Hematopoietic multipotent progenitor cell (in vitro differentiated cells): Measurements from ENCODE around the gene TAS2R38. TPM values are rescaled to one million over a fixed set of nuclear protein-coding genes. Genes with fewer than 3 reads are reported as not detected.

Experiments
- DNase-seq, 3 donors: peaks; one replicate each; pipeline ENCODE4 v3.0.0-alpha.2; 2011 to 2015; ENCODE audit warnings: low read depth in 2 of 3, low spot score in 2 of 3
- total RNA-seq: library from RNA; depleted of rRNA; stranded (reverse); fragments of >200 nt; gene quantifications from one replicate; pipeline ENCODE4 v1.2.3, GENCODE V29; 2012

Gene TAS2R38
- total RNA-seq, 1 donor: not detected

DNA sequence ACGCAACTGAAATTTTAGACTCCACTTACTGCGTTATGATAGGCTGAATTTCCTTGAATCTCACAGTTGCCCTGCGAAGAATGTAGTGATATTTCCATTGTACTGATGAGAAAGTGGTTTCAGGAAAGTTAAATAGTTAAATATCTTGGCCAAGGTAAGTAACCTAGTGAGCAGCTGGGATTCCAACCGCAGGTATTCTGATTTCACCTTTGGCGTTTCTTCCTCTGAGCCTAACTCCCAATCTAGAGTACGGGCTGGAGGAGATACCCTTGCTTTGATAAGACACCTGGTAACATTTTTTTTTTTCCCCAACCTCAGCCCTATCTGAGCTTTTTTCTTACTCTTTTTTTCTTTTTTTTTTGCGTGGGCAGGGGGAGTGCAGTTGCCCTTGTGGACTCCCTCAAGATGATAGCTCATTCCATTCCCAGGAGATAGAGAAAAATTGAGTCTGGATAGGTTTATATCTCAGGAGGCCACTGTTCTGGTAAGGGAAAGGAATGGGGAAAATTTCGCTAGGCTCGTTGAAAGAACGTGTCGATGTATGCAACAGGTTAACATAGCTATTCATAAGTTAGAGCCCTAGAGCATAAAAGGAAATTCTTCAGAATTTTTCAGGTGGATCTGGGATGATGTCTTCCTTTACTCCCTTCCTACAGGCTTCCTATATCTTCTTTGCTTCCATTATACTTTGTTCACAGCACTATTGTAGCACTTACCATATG lies 3.1 kb upstream of the TAS2R38 start:
- DNase-seq: no peak

DNA sequence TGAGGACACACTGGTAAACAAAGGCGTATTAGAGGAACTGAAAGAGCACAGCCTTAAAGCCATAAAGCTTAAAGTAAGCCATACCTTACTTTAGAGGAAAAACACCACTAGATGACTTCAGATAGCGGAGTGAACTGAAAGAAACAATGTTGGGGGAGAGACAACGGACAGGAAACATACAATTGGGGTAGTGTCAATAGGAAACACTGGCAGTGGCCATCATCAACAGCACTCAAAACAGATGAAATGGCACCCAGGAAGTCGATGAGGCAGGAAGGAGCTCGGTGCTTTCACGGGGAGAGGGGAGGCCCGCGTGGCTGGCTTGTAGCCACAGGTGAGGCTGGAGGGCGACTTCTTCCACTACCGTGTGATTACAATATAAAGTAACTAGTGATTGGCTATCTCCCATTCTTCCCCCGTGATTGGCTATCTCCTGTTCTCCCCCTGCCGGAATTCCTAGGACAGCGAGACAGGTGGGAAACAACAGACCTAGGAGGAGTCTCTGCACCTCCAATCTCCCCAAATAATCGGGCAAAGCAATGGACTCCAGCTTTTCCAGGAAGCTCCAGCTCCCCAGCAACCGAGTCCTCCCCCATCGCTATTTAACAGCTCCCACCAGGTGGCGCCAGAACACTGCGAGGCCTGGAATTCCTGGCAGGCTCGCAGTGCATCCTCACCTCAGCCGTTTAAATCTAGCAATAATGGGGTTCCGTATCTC lies 2.4 kb upstream of the TAS2R38 start:
- peak; percentile 43 to 79 (median 70) for DNase-seq

DNA sequence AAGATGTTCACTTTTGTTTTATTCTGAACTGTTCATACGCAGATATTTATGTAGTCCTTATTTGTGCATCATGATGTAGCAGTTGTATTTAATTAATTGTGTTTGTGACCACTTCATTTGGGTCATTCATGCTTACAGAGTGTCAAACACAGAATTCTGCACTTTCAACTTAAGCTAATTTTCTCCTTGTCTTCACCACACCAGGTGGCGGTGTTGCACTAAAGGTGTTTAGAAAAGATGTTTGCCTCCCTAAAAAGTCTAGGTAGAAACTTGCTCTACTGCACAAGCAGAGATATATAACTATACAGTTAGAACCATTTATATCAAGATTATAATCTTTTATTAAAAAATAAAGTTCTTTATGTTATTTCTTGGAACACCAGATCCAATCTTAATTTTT lies 1.3 kb upstream of the TAS2R38 start:
- DNase-seq: peak in 1 of 3 donors; percentile 59

DNA sequence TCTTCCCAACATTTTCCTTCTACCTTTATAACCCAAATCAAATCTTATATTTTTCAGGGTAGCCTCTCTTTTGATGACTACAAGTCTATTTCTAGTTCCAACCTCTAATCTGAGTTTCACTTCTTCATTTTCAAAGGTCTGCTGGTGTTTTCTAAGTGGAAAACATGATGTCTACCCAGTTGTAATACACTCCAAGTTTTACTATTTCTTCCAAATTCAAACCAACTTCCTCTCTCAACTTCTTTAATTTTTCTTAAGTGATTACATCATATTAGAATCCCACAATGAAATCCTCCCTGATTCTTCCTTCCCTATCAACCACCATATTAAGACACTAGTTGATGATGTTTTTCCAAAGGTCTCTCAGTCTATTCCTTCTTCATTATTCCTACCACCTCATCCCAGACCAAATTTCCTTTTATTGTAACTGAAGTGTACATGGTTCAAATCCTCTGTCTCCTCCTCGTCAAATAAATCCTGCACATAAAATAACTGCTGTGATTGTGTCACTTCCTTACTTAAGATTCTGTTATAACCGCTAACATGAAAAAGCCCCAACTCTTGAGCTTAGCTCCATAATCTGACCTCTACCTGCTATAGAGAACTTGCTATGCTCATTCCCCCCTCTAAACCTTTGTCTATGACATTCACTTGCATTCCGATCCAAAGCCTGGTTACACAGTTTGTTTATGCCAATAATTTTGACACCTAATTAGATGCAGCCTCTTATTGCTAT lies 12.7 kb downstream of the TAS2R38 start:
- DNase-seq: peak in 1 of 3 donors; percentile 50

DNA sequence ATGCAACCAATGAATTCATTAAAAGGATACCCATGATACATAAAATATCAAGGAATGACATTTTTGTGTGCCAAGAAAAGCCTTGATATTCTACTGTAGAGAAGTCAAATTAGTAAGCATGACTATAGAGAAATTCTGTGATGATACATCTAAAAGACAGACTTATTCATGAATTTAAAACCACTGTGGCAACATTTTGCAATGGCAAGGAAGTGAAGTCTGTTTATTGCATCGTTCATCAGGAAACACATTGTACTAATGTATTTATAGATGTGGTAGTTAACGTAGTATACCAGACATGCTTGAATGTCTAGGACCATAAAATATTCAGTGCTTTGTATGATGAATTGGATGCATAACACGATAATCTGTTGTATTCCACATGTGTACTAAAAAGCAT lies 17.5 kb downstream of the TAS2R38 start:
- peak in 2 of 3 donors; percentile 76 to 91 for DNase-seq

DNA sequence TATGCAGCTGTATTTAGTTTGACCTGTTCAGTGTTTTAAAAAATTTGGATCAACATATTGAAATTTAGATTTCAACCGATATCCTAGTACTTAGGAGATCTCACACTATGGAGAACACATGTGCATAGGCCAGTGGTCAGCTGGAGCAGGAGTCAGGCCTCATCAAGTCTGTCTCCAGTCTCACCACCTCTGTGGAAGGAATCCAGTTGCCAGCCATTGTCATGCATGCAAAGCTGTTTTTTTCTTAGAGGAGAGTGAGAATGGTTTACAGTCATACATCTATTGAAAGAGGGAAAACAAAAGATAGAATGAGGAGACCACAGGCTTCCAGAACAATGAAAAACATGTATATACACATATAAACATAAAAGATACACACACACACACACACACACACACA lies 19.2 kb downstream of the TAS2R38 start:
- DNase-seq: no peak

DNA sequence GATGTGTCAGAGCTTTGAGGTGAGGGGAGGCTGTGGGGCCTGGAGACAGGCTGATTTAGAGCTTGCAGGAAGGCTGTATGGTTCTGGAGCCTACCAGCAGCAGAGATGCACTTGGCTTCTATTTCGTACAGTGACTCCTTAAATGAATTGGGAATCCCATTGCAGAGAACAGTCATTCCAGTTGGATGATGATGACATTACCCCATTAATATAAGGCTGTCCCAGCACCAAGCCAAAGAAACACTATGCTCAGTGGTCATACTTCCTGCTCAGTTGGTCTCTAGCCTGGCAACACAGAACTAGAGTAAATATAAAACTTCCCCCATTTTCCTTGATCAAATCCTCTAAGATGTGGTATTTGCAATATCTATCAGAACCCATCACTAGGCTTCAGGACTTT lies 21.1 kb downstream of the TAS2R38 start:
- DNase-seq: no peak

DNA sequence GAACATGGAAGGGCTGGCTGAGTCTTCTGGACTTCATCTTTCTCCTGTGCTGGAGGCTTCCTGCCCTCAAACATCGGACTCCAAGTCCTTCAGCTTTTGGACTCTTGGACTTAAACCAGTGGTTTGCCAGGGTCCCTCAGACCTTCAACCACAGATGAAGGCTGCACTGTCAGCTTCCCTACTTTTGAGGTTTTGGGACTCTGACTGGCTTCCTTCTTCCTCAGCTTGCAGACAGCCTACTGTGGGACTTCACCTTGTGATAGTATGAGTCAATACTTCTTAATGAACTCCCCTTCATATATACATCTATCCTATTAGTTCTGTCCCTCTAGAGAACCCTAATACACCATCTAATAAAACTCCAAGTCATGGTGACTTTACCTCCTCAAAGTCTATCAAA lies 22.8 kb downstream of the TAS2R38 start:
- no peak for DNase-seq

DNA sequence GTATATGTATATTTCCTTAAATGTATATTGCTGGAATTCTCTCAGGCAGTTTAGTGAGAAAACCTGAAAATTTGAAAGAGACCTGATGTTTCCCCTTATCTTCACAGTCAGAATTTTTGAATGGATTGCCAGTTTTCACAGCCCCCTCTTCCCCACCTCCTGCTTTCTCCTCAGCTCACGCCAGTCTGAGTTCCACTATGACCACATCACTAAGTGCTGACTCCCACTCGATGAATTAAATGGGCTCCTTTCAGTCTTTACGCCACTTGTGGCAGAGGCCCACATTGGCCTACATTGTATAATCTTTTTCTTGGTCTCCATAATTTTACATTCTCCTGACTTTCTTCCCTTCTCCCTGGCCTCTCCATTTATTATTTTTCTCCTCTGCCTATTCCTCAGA lies 23.7 kb downstream of the TAS2R38 start:
- no peak for DNase-seq

DNA sequence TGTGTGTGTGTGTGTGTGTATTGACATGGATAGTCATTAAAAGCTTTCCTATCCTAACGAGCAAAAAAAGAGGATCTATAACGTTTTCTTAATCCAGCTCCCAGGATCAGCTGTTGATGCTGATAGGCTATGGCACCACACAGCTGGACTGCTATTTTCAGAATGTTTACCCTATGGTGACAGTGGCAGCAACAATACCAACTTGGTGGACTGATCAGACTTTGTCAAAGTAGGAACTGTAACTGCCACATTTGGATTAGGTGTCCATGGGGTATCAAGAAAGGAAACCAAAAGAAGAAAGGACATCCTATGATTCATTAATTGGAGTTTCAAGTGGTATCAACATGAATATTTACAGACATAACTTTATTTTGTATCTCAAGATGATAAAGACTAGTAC lies 24.1 kb downstream of the TAS2R38 start:
- no peak for DNase-seq

DNA sequence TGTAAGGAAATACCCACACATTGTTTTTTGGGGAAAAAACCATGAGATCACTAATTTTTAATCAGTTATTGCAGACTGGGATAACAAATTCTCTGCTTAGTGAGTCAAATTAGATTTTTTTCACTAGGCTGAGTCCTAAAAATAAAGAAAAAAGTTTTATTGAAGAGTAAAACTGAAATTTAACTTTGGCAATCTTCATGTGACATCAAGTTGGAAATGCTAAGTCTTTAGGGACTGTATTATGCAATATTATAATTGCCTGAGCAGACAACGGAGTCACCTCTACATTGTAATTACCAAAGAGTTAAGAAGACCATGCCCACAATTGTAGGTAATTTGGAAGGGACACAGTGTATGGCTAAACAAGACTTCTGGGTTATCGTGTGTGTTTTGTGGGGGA lies 24.6 kb downstream of the TAS2R38 start:
- no peak for DNase-seq

DNA sequence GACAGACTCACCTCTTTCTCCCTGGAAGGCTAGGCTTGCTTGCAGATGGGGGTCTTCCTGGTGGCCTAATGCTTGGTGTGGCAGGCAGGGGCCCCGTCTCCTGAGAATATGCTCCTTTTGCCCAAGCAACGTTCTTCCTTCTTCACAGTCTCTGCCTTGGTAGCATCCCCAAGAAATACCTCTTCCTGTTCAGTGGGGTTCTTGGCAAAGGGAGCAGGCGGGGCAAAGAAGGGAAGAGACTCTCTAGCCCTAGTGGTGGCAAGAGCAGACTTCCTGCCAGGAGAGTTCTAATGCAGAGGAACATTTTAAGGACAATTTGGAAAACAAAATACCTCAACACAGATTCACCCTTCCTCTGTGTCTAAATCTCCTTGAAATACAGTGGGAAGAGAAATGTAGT lies 26.8 kb downstream of the TAS2R38 start, which contains the start of gene CLEC5A:
Gene CLEC5A, minus strand, starts transcription at position 179 of the 400 bp plus-strand sequence. CDS start 682 bp downstream, outside the sequence.
- no peak for DNase-seq

DNA sequence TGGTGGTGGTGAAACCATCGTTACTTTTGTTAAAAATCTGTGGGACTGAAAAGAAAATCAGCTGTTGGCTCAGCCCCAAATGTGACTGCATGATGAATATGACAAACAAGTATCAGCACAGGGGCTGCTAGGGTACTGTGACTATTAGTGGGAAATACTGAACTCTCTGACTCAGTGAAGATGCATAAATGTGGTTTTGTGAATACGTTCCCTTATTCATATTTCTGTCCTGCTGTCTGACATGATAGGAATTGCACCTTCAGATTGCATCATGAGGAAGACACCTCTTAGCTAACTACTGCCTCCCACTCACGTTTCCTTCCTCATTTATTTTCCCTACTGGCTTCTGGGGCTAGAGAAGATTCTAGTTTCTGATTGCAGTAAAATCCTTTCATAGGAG lies 28.2 kb downstream of the TAS2R38 start:
- peak in 2 of 3 donors; percentile 61 to 67 for DNase-seq

DNA sequence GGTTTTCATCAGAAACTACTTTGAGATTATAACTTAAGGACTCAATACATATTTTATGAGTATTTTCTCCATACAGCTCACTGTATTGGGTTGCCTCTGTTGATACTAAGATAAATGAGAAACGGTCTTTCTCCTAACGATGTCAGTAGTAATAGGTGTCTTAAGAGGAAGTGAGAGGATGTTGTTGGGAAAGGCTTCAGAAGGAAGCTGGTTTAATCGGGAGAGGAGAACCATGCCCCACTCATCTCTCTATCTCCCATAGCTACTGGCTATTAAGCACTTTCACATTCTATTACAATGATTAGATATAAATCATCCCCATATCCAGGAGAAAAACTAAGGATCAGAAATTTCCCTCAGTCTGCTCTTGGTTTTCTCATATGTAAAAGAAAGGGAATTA lies 28.8 kb downstream of the TAS2R38 start:
- no peak for DNase-seq

DNA sequence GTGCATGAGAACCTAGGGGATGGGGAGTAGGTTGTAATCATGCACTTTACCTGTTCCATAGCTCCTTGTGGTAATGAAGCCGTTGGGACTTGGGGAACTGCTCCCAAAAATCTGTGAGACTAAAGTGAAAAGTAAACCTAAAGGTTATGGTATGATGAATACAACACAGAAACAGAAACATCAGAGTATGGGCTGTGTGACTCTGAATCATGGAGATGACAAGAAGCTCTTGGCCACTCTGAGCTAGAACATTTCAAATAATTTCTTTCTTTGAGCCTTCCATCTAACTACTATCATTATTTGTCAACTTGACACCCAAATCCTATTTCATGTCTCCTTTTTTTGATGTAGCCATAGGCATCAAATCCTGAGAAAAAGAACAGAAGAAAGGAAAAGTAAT lies 29.7 kb downstream of the TAS2R38 start:
- no peak for DNase-seq

DNA sequence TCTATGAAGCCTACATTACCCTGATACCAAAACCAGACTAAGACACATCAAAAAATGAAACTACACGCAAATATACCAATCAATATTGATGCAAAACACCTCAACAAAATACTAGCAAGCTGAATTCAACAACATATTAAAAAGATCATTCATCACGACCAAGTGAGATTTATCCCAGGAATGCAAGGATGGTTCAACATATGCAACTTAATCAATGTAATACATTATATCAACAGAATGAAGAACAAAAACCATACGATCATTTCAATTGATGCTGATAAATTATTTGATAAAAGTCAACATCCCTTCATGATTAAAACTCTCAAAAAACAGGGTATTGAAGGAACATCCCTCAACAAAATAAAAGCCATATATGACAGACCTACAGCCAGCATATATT lies 32.5 kb downstream of the TAS2R38 start:
- no peak for DNase-seq

DNA sequence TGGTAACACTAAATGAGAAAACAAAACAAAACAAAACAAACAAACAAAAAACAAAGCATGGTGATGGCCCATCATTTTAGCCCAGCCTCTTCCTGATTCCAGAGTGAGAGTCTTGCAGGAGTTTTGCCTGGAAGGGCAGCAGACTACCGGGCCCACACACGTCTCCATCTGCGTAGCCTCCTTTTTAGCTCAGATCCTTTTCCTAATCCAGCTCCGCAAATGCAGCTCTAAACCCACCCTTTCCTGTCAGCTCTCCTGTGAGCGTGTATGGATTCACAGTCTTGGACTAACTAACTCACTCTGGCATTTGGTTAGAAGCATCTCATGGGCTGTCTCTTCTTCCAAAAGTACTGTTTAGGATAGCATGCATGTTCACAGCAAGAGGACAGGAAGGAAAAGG lies 43.4 kb downstream of the TAS2R38 start:
- no peak for DNase-seq

DNA sequence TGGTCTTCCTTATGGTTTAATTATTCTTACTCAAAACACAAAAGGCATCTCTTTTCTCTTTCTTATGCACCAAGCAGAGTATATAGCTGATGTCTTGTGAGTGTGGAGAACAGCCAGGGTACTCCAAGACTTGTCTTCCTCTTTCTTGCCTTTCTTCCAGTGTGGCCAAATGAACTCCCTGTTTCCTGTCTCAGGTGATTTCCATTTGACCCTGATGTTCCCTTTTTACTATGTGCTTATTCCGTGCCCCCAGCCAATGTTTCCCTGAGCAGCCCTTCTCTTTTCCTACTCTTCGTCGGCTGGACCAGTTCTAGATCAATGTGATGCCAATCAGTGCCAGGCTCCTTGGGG lies 44.8 kb downstream of the TAS2R38 start:
- peak in 1 of 3 donors; percentile 5 for DNase-seq

DNA sequence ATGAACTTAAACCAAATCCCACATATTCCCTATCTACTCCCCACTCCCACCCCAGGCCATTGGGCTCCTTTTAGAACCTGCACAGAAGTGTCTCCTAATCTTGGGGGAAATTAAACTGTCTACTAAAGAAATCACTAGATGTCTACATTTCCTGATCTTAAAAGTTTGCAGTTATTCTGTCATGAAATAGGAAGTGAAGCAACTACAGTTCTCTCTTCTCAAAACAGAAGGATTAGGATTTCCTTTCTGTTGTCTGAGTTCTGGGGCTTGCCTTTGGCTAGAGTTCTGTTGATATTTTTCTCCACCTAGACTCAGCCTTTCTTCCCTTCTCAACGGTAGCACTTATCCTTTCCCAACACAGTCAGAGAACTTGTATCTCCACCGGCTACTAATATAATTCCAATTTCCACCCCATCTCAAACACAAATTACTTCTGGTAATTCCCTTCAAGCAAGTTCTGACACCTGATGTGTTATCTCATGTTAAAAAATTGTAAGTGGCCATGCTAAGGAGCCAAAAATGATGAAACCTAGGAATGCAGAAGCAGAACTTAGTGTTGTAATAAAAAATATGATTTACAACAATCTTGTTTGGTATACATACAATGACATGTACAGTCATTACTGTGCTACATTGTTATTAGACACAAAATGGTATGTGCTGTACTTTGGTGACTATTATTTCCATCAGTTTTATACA lies 45.3 kb downstream of the TAS2R38 start:
- DNase-seq: peak in 1 of 3 donors; percentile 24
